K562 (cell line): ENCODE data around the gene LRRC8E. TPM values are rescaled to one million over a fixed set of nuclear protein-coding genes. Genes with fewer than 3 reads are reported as not detected.
A peak's percentile ranks its signal among the peaks of the same experiment; 100 is the strongest.

ENCODE experiments used
- AFF4 ChIP-seq: sonication (generic); formaldehyde crosslinking; IDR thresholded peaks from 2 replicates; pipeline ENCODE4 v1.8.0; 2023; ENCODE audit warnings: mild to moderate bottlenecking, missing genetic modification reagents
- BRF1 ChIP-seq: IDR thresholded peaks from 3 replicates; pipeline ENCODE4 v1.6.1; 2011; ENCODE audit warnings: borderline replicate concordance, mild to moderate bottlenecking; ENCODE audit not compliant: insufficient read length; ENCODE audit errors: extremely low read depth
- CUX1 ChIP-seq: fragments of 200-800 bp; sonication (Bioruptor generic); IDR thresholded peaks from 2 replicates; pipeline ENCODE4 v1.6.1; 2016; ENCODE audit warnings: missing genetic modification characterization, missing compliant biosample characterization
- E2F8 ChIP-seq: fragments of 450-650 bp; IDR thresholded peaks from 2 replicates; pipeline ENCODE4 v1.7.1; 2018; ENCODE audit warnings: mild to moderate bottlenecking, low read depth; ENCODE audit not compliant: partially characterized antibody
- ELF4 ChIP-seq: fragments of 450-650 bp; formaldehyde crosslinking; IDR thresholded peaks from 2 replicates; pipeline ENCODE4 v1.4.0; 2022; ENCODE audit warnings: missing genetic modification characterization
- HOMEZ ChIP-seq: fragments of 250-450 bp; sonication (Bioruptor Pico); IDR thresholded peaks from 2 replicates; pipeline ENCODE4 v1.4.0; 2020; ENCODE audit warnings: mild to moderate bottlenecking, moderate library complexity
- MAX ChIP-seq: sonication (generic); formaldehyde crosslinking; IDR thresholded peaks from 2 replicates; pipeline ENCODE4 v1.9.0; 2022; ENCODE audit warnings: mild to moderate bottlenecking, missing genetic modification reagents
- MAZ ChIP-seq, 2 experiments: fragments of 450-650 bp in 1 of 2; sonication (generic) in 1 of 2; formaldehyde crosslinking; IDR thresholded peaks in 1 of 2; conservative IDR thresholded peaks in 1 of 2; 2 replicates each; pipeline versions ENCODE4 v1.4.0 to v1.5.0; 2020; ENCODE audit warnings: mild to moderate bottlenecking in 1 of 2, missing genetic modification reagents in 1 of 2
- ZNF253 ChIP-seq: fragments of 250-450 bp; sonication (Bioruptor Pico); conservative IDR thresholded peaks from 2 replicates; pipeline ENCODE4 v1.6.1; 2021; ENCODE audit warnings: mild to moderate bottlenecking
- ZNF511 ChIP-seq: sonication (generic); formaldehyde crosslinking; IDR thresholded peaks from 2 replicates; pipeline ENCODE4 v1.8.0; 2022; ENCODE audit warnings: mild to moderate bottlenecking, missing genetic modification reagents
- polyA plus RNA-seq, 8 experiments: library from polyadenylated mRNA; depleted of rRNA in 4 of 8; stranded (reverse) in 5 of 8; unstranded in 3 of 8; fragments of >200 nt; fragmentation: Nextera tagmentation in 2 of 8; fragmentation: Illumina TruSeq in 1 of 8; extraction: Ambion mirVana in 2 of 8; extraction: Trizol in 1 of 8; gene quantifications; 2 replicates each; pipeline versions ENCODE4 v1.2.1 to v1.2.3, GENCODE V29; 2011 to 2014; ENCODE audit warnings: inconsistent platforms in 1 of 8, missing spikeins in 1 of 8
- total RNA-seq, 7 experiments: library from RNA; depleted of rRNA in 6 of 7; stranded (reverse); fragments of >200 nt in 6 of 7; fragmentation: Illumina TruSeq in 2 of 7; extraction: Trizol in 2 of 7; gene quantifications; 2 replicates each; pipeline versions ENCODE4 v1.2.1 to v1.2.3, GENCODE V29; 2011 to 2021; ENCODE audit warnings: low replicate concordance in 1 of 7

LRRC8E gene
- total and polyA plus RNA-seq, 9 of the 15 experiments (the other 6 are each of a cell fraction or from before 2014, with no cell fraction given), result 0.08 to 5.7 (median 3.5) TPM; not detected in 1

GRCh38 chr19:7870571-7871436 lies 17.5 kb upstream of the LRRC8E start (continued):
- TF ChIP-seq CUX1 (CRISPR knock-in tag) (no peak), ZNF511 (CRISPR knock-in tag) (no peak), MAX (0 out of 2 replicates have a peak, but pooled peaks have one; percentile 22), ELF4 (no peak; the same call in 1 of the 2 replicates), BRF1 (no peak), MAZ (CRISPR knock-in tag; conservative IDR thresholded peaks at IDR 0.05 in 1 of 2, IDR thresholded peaks at IDR 0.05 in 1 of 2) (peak in 1 of 2 experiments; percentile 69; a peak in 2 of 4 replicates), ZNF253 (no peak), HOMEZ (CRISPR knock-in tag) (no peak), AFF4 (no peak), E2F8 (no peak)
